Calu3 (cell line): ENCODE measurements around the gene ARIH1. TPM values are rescaled to one million over a fixed set of nuclear protein-coding genes. Genes with fewer than 3 reads are reported as not detected.

ENCODE experiments used
- BruUV-seq: library from RNA; stranded (reverse); fragments of 400-500 nt; replicated peaks from 2 replicates; lab custom pipeline; 2021; lab: Mats Ljungman, UMichigan
- CTCF ChIA-PET: fragments of 300-600 bp; sonication (Branson Sonifier 250); formaldehyde crosslinking; loops from one replicate; lab custom pipeline; 2022; ENCODE audit warnings: antibody characterized with exemption; lab: Charles Lee
- DNase-seq: peaks from one replicate; pipeline ENCODE4 v3.0.0; 2022
- H3K27ac Mint-ChIP-seq: one replicate; pipeline ENCODE4 v1.8.0; 2022; ENCODE audit warnings: mixed read lengths; ENCODE audit not compliant: unreplicated experiment
- H3K27me3 Mint-ChIP-seq: one replicate; pipeline ENCODE4 v1.8.0; 2022; ENCODE audit warnings: mixed read lengths; ENCODE audit not compliant: unreplicated experiment
- H3K36me3 Mint-ChIP-seq: one replicate; pipeline ENCODE4 v1.8.0; 2022; ENCODE audit warnings: mild to moderate bottlenecking, moderate library complexity, mixed read lengths; ENCODE audit not compliant: insufficient read depth, unreplicated experiment
- H3K4me1 Mint-ChIP-seq: one replicate; pipeline ENCODE4 v1.8.0; 2022; ENCODE audit warnings: mild to moderate bottlenecking, low read depth, mixed read lengths; ENCODE audit not compliant: unreplicated experiment
- H3K4me3 Mint-ChIP-seq: one replicate; pipeline ENCODE4 v1.8.0; 2022; ENCODE audit warnings: mild to moderate bottlenecking, low read depth, moderate library complexity, mixed read lengths; ENCODE audit not compliant: unreplicated experiment
- H3K9me3 Mint-ChIP-seq: one replicate; pipeline ENCODE4 v1.8.0; 2022; ENCODE audit warnings: low read depth, mixed read lengths; ENCODE audit not compliant: unreplicated experiment
- intact Hi-C: fragments of 100-400 bp; cut with micrococcal nuclease; formaldehyde crosslinking; loops from one replicate; pipeline ENCODE4 v1.10.0; 2022; ENCODE audit not compliant: unreplicated experiment
- total RNA-seq: library from RNA; stranded (reverse); gene quantifications from 2 replicates; pipeline ENCODE4 v1.2.3, GENCODE V29; 2022
- TF ChIP-seq, protein P1 (sequence below): fragments of 200-600 bp; IDR thresholded peaks from one replicate; pipeline ENCODE4 v1.8.0; 2022; ENCODE audit warnings: antibody characterized with exemption; ENCODE audit not compliant: unreplicated experiment

Gene ARIH1
- total RNA-seq, 1 experiment from 2014 or later: 179 TPM

DNA sequence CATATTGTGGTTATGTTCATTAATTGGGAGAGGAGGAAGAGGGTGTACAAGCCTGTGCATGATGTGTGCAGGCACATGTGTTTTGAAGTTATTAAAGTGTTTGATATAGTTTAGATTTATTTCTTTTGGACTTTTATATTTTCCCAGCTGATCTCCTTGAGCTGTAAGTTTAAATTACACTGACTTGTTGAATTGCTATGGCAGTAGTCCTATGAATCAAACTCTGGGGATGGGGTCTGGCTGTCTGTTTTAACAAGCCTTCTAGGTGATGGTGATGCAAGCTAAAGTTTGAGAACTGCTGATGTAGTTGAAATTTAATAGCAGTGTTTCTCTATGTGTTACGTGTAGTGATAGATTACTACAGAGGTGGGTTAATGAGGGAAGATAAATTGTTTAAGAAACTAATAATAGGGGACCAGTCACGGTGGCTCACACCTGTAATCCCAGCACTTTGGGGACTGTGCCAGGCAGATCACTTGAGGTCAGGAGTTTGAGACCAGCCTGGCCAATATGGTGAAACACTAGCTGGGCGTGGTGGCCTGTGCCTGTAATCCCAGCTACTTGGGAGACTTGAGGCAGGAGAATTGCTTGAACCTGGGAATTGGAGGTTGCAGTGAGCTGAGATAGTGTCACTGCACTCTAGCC is 7.0 kb downstream of the ARIH1 start:
- Mint-ChIP-seq H3K4me3 (no peak overlapping the region), H3K4me1 (peaks cover 9% of the 10 kb centered on the region), H3K36me3 (peaks cover 56% of the 10 kb centered on the region), H3K9me3 (no peaks in the 10 kb centered on the region), H3K27me3 (no peaks in the 10 kb centered on the region), H3K27ac (no peak overlapping the region)
- CTCF ChIA-PET: interaction anchor here (1.2 kb wide), 1 partner anchor 13 kb away, joined by 3 read pairs; no protein-coding TSS in a partner anchor
- BruUV-seq: no TSS peak
- TF ChIP-seq, protein P1, sequence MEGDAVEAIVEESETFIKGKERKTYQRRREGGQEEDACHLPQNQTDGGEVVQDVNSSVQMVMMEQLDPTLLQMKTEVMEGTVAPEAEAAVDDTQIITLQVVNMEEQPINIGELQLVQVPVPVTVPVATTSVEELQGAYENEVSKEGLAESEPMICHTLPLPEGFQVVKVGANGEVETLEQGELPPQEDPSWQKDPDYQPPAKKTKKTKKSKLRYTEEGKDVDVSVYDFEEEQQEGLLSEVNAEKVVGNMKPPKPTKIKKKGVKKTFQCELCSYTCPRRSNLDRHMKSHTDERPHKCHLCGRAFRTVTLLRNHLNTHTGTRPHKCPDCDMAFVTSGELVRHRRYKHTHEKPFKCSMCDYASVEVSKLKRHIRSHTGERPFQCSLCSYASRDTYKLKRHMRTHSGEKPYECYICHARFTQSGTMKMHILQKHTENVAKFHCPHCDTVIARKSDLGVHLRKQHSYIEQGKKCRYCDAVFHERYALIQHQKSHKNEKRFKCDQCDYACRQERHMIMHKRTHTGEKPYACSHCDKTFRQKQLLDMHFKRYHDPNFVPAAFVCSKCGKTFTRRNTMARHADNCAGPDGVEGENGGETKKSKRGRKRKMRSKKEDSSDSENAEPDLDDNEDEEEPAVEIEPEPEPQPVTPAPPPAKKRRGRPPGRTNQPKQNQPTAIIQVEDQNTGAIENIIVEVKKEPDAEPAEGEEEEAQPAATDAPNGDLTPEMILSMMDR: no peak
- intact Hi-C loops: no loop called here
- DNase-seq: no peak

DNA sequence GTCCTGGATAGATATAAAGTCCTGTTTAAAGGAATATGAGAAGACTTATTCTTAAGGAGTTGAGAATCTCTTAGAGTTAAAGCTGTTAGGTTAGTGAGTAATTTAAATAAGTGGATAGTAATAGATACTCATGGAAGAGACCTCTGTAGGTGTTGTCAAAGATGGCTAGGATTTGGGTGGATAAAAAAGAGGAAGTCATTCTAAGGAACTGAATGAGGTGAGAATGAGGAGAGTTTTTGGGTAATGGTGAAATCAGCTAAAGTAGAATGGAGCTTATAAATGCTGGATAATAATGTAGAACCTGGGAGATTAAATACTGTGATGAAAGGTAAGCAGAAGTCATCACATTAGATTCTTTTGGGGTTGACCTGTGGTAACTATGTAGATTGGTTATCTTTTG is 8.1 kb downstream of the ARIH1 start:
- Mint-ChIP-seq H3K36me3 (peaks cover 46% of the 10 kb centered on the region), H3K9me3 (no peaks in the 10 kb centered on the region), H3K4me3 (no peak overlapping the region), H3K27ac (no peak overlapping the region), H3K27me3 (no peaks in the 10 kb centered on the region), H3K4me1 (peaks cover 11% of the 10 kb centered on the region)
- no TSS peak for BruUV-seq
- CTCF ChIA-PET: interaction anchor here (0.5 to 0.7 kb wide), 2 partner anchors 254 to 786 kb away, joined by 3 to 4 read pairs; no protein-coding TSS in a partner anchor
- TF ChIP-seq, protein P1: no peak
- intact Hi-C loops: no loop called here
- DNase-seq: no peak

DNA sequence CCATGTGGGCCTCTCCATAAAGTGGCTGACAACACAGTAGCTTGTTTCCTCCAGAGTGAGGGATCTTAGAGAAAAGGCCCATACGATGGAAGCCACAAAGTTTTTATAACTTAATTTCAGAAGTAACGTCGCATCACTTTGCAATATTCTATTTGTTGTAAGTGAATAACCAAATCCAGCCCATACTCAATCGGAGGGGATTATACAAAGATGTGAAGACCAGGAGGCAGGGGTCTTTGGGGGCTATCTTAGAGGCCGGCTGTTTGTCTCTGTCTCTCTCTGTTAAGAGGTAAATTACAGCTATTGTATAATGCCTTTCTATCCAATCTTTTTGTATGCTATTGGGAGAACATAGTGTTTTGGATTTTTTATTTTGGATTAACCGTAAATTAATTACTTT is 9.1 kb downstream of the ARIH1 start:
- TF ChIP-seq, protein P1: no peak
- CTCF ChIA-PET: interaction anchor here (0.7 to 0.9 kb wide), 3 partner anchors 117 to 226 kb away, joined by 3 to 4 read pairs (median 3); no protein-coding TSS in a partner anchor
- no peaks in the 10 kb centered on the region for H3K27me3 Mint-ChIP-seq
- no peak overlapping the region for H3K27ac Mint-ChIP-seq
- no peak overlapping the region for H3K4me3 Mint-ChIP-seq
- H3K36me3 Mint-ChIP-seq: peaks cover 36% of the 10 kb centered on the region
- H3K4me1 Mint-ChIP-seq: peaks cover 21% of the 10 kb centered on the region
- no TSS peak for BruUV-seq
- intact Hi-C loops: no loop called here
- no peak for DNase-seq
- no peaks in the 10 kb centered on the region for H3K9me3 Mint-ChIP-seq

DNA sequence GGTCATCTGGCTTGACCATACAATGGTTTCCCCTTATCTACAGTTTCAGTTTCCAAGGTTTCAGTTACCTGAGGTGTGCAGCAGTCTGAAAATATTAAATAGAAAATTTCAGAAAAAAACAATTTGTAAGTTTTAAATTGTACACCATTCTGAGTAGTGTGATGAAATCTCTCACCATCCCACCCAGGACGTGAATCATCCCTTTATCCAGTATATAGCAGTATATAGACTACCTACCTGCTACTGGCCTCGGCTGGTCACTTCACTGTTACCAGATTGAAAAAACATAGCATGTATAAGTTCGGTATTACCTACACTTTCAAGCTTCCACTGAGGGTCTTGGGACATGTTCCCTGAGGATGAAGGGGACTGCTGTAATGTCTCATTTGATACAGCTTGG is 12.0 kb downstream of the ARIH1 start:
- intact Hi-C loops: no loop called here
- no TSS peak for BruUV-seq
- CTCF ChIA-PET: interaction anchor here (1.1 to 1.5 kb wide), 3 partner anchors 10 to 43 kb away, joined by 3 to 6 read pairs (median 4); partner anchors contain the start of gene ARIH1

More for the DNA sequence above, 12.0 kb downstream of the ARIH1 start:
- Mint-ChIP-seq H3K9me3 (no peaks in the 10 kb centered on the region), H3K27me3 (no peaks in the 10 kb centered on the region), H3K4me3 (no peak overlapping the region), H3K4me1 (peaks cover 25% of the 10 kb centered on the region), H3K36me3 (peaks cover 17% of the 10 kb centered on the region), H3K27ac (no peak overlapping the region)
- no peak for DNase-seq
- TF ChIP-seq, protein P1: no peak
